Inflammatory macrophage (primary cell): ENCODE measurements around the gene BTG2.

Source experiments
- DNase-seq, 2 donors: peaks; one replicate each; pipeline ENCODE4 v3.0.0-alpha.2; 2020 to 2022

The BTG2 gene

DNA sequence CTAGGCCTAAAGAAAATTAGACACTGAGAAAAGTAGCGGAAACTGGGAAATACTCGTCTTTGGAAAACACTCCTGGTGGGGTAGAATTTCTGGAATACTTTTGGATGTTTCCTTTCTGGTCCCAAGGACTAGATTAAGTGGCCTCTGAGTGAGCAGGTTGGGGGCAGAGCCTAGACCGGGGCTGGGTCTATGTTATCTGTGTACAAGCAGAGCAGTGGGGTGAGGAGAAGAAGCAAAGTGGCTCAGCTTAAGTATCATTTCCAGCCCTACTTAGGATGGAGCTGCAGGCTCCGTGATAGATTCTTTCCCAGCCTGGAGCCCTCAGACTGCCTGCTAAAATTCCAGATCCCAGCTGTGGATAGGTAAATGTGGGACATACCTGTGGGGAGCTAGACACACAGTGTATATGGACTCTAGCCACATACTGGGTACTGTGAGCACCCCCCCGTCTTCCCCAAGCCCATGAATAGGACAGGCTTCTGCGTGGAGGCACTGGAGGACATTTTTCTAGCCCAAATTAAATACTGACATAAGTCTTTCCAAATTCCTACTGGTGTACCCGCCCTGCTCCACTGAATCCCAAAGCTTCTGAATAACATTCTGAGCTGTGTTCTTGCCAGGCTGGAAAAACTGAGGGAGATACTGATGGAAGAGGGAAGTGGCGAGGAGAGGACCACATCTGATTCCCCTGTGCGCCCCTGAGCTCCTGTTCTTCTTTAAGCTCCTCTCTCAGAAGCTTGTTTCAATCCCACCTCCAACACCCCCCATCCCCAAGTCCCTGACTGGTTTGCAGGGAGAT, 38.8 kb downstream of the BTG2 start:
- DNase-seq: no peak

DNA sequence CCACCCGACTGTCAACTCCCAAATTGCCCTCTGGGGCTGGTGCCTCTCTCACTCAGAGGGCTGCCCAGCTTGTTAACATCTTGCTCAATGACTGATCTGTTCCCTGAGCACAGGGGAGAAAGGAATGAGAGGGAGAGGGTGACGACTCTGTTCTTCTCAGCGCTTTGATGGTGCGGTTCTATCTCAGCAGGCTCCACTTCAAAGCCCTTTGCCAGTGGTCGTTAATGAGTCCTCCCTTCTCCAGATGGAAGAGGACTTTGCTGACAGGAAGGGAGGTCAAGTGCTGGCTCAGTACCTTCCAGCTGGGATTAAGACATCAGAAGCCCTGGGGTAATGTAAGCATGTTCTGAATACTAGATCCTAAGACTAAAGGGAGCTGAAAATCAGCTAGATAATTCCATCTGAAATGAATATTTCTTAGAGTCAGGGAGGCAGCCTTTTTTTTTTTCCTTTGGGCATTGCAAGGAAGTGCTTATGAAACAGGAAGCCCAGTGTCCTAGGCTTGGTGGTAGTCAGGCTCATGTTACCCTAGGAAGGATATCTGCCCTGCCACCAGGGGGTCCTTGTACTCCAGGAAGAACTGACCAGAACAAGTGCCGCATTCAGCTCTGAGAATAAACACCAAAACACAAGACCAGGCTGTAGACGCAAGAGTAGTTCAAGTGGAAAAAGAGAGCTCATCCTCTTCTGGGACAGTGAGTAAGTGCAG, 40.9 kb downstream of the BTG2 start:
- peak in 1 of 2 donors; percentile 25 for DNase-seq

DNA sequence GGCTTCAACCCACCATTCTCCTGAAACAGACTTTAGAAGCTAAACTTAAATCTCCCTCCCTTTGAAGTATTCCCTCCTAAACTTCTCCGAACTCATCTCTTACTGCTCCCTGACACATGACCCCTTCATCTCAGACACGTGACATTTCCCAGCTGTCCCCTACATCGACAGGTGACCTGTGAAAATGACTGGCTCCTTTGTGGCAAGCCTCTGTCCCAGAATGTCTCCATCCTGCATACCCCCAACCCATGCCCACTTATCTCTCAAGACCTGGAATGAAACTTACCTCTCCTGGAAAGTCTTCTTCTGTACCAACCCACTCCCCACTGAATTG, 41.4 kb downstream of the BTG2 start:
- no peak for DNase-seq

DNA sequence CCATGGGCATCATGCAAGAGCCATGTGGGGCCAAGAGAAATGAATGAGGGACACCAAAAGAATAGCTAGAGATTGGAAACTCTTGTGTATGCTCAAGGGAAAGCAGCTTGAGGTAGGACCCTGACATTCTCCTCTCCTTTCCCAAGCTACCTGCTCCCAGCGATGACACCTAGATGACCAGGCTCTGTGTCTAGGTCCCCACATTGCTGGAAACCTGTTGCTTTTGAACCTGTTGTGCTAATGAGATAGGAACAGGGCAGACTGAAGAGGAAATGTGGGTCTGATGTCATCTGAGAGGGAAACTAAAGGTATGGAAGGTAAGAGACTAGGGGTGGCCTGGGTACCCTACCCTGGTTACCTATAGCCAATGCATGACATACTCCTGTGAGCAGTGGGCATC, 43.8 kb downstream of the BTG2 start:
- DNase-seq: no peak

DNA sequence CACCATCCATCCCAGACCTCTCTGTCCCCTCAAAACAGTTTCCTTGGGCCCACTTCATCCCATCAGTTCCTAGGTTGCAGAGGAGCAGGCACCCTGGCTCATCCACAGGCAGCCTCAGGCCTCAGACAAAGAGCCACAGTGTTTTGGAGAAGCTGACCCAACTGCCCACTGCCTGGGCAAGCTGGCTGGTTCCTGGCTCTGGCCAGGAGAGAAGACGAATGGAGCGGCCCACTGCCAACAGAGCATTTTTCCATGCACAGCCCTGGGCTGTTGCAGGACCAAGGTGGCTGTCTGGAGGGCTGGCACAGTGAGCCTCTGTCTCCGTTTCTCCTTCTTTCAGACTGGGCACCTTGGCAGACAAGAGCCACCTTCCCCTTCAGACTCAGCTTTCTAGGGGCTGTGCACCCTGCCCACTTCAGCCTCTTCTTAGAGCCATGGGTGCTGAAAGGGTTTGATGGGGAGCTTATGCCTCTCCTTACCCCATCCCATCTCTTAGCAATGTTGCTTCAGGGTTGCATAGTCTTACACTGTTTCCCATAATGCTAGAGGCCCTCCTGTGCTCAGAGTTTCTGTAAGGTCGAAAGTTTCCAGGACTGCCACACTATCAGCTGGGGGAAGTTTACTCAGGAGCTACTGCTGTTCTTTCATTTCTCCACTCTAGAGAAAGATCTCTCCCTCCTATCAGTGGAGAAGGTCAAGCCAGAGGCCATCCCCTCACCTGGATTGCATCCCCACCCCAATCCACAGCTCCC, 44.6 kb downstream of the BTG2 start:
- no peak for DNase-seq

DNA sequence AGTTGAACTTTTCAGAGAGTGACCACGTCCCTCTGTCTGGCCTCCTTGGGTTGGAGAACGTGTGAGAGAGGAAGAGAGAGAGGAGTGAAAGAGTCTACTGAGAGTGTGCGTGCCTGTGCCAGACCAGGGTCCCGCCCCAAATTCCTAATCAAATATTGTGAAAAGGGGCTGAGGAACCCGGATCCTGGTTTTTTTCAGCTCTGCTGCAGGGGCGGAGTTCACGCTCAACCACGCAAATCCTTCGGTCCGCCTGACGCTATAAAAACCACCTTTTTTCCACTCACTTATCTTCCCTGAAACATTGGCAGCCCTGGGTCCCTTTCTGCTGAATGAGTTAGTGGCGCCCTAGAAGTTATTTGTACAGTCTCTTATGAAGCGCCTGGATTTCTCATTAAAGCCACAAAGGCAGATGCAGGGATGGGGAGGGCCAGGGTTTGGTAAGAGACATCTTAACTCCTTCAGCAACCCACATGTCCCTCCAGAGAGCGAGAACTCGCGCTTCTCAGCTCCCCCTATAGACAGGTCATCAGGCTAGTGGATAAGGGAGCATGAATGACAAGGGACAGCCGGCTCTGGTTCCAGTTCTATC, 45.8 kb downstream of the BTG2 start, which contains the start of gene FMOD:
Gene FMOD (minus strand): TSS at position 86 of the 589 bp plus-strand sequence. CDS start 2,852 bp downstream, outside the sequence.
- DNase-seq: peak in 1 of 2 donors; percentile 22

DNA sequence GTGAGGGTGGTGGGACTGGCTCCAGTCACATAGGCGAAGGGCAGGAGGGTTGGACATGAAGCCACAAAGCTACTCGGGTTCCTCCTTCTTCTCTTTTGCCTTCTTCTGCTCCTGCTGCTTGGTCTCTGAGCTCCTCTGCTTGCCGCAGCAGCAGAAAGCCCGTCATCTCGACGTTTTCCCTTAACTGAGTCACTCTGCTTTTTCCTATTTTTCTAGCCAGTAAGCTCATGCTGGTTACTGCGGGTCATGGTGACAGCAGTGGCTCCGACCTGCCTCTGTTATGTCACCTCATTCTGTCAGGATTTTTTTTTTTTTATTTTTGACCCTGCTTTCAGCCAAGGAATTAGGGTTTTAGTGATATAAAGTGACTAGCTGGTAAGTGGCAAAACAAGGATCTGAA, 48.2 kb downstream of the BTG2 start:
- no peak for DNase-seq

DNA sequence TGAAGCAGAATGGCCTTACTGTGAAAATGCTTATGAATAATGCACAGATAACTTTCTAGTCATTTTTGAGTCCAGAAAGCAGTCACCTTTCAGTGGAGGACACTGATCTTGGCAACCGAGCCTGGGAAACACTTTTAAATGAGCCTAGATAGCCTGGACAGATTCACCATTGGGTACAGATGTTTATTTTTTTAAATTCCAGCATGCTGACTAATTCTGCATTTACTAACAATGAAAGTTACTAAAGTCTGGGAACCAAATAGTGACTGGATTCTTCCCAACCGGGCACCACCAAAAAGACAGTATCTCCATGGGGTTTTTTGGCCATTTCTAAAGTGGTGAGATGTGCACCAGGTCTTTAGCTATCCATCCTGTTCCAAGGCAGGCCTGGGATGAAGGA, 48.9 kb downstream of the BTG2 start:
- DNase-seq: no peak

DNA sequence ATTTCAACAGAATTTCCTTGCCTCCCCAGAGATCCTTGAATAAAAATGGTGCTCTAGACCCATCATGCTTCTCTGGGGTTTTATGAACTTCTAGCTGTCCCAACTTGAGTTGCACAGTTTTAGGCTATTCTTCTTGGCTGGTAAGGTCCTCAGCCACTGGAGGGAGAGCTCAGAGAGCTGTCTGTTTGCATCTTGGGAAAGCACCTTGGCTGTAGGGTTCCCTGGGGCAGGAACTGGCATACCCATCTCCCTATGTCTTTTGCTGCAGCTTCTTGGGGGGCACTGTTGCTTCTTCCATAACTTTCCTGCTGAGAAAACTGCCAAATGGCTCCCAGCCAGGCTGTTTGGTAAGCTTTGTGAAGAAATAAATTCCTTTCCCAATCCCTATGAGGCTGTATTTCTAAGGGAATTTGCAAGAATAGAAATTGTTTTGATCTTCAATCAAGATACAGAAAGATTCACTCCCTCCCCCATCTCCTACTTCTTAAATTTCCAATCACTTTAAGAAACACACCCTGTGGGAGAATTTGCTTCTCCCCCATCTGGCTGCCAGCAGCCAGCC, 53.8 kb downstream of the BTG2 start:
- DNase-seq: no peak
